ENCODE results near the gene TP73.

The TP73 gene

DNA sequence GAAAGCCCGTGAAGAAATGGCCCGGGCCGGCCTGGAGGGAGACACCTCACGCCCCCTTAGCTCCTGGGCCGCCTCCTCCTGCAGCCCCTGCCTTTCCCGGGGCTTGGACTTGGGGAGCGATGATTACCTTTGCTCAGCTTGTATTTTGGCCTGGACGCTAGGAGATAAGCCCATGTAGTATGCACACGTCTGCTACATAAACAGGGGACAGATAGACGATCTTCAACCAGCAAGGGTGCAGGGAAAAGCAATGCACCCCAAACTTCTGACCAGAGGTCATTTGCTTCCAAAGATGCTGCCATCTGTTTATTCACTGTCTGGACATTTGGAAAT, 936 bp downstream of the TP73 start:
- TF ChIP-seq, protein P1, sequence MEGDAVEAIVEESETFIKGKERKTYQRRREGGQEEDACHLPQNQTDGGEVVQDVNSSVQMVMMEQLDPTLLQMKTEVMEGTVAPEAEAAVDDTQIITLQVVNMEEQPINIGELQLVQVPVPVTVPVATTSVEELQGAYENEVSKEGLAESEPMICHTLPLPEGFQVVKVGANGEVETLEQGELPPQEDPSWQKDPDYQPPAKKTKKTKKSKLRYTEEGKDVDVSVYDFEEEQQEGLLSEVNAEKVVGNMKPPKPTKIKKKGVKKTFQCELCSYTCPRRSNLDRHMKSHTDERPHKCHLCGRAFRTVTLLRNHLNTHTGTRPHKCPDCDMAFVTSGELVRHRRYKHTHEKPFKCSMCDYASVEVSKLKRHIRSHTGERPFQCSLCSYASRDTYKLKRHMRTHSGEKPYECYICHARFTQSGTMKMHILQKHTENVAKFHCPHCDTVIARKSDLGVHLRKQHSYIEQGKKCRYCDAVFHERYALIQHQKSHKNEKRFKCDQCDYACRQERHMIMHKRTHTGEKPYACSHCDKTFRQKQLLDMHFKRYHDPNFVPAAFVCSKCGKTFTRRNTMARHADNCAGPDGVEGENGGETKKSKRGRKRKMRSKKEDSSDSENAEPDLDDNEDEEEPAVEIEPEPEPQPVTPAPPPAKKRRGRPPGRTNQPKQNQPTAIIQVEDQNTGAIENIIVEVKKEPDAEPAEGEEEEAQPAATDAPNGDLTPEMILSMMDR (IDR thresholded peaks at IDR 0.05; ENCODE audit: low read depth, low read length, missing control alignments) = no peak
- in situ Hi-C loops (cut with HindIII; ENCODE audit: low sequenced_read_pairs) = no loop called here
- no peak overlapping the region for H3K4me3 ChIP-seq (ENCODE audit: low read depth, low read length)
- DNase-seq (ENCODE audit: low read depth) = no peak

DNA sequence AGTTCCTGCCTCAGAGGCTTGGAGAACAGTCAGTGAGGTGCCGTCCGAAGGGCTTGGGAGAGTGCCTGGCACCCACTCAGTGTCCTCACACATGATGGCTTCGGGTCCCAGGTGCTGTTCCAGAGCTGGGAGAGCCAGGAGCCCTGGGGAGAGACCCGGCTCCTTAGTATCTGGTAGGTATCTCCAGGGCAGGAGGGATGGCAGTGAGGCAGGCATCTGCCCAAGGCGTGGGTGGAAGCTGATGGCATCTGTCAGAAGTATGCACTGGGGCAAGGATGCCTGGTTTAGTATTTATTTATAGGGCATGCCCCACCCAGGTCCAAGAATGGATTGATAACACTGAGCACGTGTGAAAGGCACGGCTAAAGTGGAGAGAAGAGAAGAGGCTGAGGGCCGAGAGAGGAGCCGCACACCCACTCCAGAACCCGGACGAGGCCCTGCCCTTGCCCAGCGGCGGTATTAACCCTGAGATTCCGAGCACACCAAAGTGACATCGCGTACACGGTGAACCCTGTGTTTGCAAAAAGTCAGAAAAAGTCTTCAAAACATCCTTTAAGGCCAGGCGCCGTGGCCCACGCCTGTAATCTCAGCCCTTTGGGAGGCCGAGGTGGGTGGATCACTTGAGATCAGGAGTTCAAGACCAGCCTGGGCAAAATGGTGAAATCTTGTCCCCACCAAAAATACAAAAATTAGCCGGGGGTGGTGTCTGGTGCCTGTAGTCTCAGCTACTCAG, 2.4 kb downstream of the TP73 start:
- TF ChIP-seq, protein P1 (IDR thresholded peaks at IDR 0.05; ENCODE audit: low read depth, low read length, missing control alignments) = no peak
- no peak for DNase-seq (ENCODE audit: low read depth)
- no peak overlapping the region for H3K4me3 ChIP-seq (ENCODE audit: low read depth, low read length)
- in situ Hi-C loops (cut with HindIII; ENCODE audit: low sequenced_read_pairs) = no loop called here

DNA sequence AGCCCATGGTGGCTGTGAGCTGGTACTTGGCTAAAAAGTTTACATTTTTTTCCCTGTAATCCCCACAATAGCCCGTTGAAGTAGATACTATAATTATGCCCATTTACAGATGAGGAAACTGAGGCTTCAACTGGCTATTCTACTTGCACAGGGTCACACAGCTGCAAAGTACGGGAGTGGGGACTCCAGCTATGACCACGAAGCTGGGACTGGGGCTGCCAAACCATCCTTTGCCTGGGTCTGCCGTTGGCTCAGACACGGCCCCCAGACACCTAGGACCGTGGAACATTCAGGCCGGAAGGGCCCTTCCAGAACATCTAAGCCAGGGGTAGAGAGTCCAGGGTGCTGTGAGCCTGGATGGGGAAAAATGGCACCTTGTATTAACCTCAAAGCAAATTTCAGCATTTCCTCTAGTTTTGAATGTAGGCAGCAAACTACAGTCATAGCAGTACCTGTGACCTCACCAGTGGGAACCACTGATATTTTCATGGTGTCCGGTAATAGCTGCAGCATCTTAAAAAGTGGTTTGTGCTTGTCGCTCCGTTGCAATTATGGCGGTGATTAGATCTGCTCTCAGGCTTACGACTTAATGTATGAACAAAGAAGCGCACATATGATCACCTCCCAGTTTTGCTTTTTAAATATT, 4.3 kb downstream of the TP73 start:
- no peak for DNase-seq (ENCODE audit: low read depth)
- in situ Hi-C loops (cut with HindIII; ENCODE audit: low sequenced_read_pairs) = no loop called here
- TF ChIP-seq, protein P1 (IDR thresholded peaks at IDR 0.05; ENCODE audit: low read depth, low read length, missing control alignments) = no peak
- no peak overlapping the region for H3K4me3 ChIP-seq (ENCODE audit: low read depth, low read length)

DNA sequence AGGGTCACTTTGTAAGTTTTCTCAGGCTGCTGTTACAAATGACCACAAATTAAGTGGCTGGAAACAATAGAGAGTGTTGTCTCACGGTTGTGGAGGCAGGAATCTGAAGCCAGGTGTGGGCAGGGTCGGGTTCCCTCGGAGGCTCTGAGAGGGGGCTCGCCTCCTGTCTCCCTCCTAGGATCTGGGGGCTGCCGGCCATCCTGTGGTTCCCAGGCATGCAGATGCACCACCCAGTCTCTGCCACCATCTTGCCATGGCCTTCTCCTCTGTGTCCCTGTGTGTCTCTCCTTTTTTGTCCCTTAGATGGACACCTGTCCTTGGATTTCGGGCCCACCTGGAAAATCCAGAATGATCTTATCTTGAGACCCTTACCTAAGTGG, 4.8 kb downstream of the TP73 start:
- in situ Hi-C loops (cut with HindIII; ENCODE audit: low sequenced_read_pairs) = no loop called here
- no peak overlapping the region for H3K4me3 ChIP-seq (ENCODE audit: low read depth, low read length)
- no peak for DNase-seq (ENCODE audit: low read depth)
- TF ChIP-seq, protein P1 (IDR thresholded peaks at IDR 0.05; ENCODE audit: low read depth, low read length, missing control alignments) = no peak

DNA sequence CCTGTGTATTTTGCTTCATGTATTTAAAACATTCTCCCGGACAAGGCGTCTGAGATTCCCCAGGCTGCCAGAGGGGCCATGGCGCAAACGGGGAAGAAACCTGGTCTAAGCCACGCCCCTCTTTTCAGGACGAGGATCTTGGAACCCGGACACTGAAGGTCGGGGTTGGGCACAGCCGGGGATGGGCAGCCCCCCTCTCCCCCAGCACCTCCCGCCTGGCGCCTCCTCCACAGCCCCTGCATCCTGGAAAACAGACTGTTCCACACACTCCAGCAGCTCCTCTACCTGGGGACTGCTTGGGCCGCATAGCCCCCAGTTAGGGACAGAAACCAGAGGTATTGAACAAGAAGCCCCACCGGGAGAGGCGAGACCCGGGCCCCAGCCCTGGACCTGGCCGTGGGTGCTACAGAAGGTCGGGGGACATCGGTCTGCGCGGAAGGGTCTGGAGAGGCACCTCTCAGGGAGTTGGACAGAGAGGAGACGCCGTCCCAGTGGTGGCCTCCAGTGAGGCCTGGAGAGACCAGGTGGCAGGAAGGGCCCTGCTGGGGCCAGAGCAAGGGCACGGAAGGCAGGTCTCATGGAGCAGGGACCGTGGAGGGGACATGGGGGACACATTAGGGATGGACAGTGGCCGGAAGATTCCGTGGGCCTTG, 5.4 kb downstream of the TP73 start:
- in situ Hi-C loops (cut with HindIII; ENCODE audit: low sequenced_read_pairs) = no loop called here
- TF ChIP-seq, protein P1 (IDR thresholded peaks at IDR 0.05; ENCODE audit: low read depth, low read length, missing control alignments) = no peak
- DNase-seq (ENCODE audit: low read depth) = no peak
- H3K4me3 ChIP-seq (ENCODE audit: low read depth, low read length) = no peak overlapping the region

DNA sequence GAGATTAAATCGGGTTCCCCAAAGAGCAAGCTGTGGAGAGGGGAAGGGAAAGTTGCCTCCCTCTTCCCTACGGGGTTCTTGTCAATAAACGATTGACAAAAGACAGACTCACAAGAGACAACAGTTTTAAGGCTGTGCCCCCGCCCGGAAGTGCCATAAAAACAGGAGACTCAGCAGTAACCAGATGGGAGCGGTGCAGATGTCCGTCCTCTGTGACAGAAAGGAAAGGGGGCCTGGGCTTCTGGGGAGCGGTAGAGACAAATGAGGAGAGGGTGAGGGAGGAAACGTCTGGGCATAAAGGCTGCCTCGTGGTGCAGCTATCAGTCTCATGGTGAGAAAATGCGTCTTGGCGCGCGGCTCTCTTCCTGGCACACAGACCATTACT, 5.9 kb downstream of the TP73 start:
- TF ChIP-seq, protein P1 (IDR thresholded peaks at IDR 0.05; ENCODE audit: low read depth, low read length, missing control alignments) = no peak
- in situ Hi-C loops (cut with HindIII; ENCODE audit: low sequenced_read_pairs) = no loop called here
- H3K4me3 ChIP-seq (ENCODE audit: low read depth, low read length) = no peak overlapping the region
- no peak for DNase-seq (ENCODE audit: low read depth)
